IMR-90 (cell line): ENCODE measurements around the gene ITGB4. TPM values are rescaled to one million over a fixed set of nuclear protein-coding genes. Genes with fewer than 3 reads are reported as not detected.

ENCODE experiments used
- ATAC-seq: fragments of 200-7000 bp; cut with Tn5 transposase; 2 replicates; pipeline ENCODE4 v1.9.1; 2020; ENCODE audit warnings: low read depth, mild to moderate bottlenecking, moderate library complexity
- BruUV-seq: library from RNA; stranded (reverse); fragments of 400-500 nt; replicated peaks from 2 replicates; lab custom pipeline; 2021; lab: Mats Ljungman, UMichigan
- CTCF ChIA-PET: fragments of 300-600 bp; formaldehyde crosslinking; extraction: SDS; loops from one replicate; lab custom pipeline; 2021; ENCODE audit warnings: antibody characterized with exemption; lab: Yijun Ruan, JAX
- POLR2A ChIA-PET: fragments of 300-600 bp; sonication (Branson Sonifier 250); formaldehyde crosslinking; loops from one replicate; lab custom pipeline; 2022; ENCODE audit warnings: antibody characterized with exemption; ENCODE audit not compliant: unreplicated experiment; lab: Charles Lee
- DNase-seq: peaks from one replicate; pipeline ENCODE4 v3.0.0; 2013
- H2AFZ ChIP-seq: replicated peaks from 2 replicates; pipeline ENCODE3; 2013; ENCODE audit warnings: low read length, mild to moderate bottlenecking; ENCODE audit not compliant: poor library complexity
- H2AK5ac ChIP-seq: 2 replicates; pipeline ENCODE4 v1.6.1; 2013; ENCODE audit warnings: low read depth, low read length, inconsistent platforms
- H2AK9ac ChIP-seq: replicated peaks from 2 replicates; pipeline ENCODE3; 2013; ENCODE audit warnings: mild to moderate bottlenecking, low read depth, low read length, moderate library complexity; ENCODE audit not compliant: poor library complexity
- H2BK120ac ChIP-seq: 2 replicates; pipeline ENCODE4 v1.6.1; 2013; ENCODE audit warnings: low read depth, low read length, inconsistent platforms
- H2BK15ac ChIP-seq: 3 replicates; pipeline ENCODE4 v1.6.1; 2013; ENCODE audit warnings: low read depth, low read length, inconsistent platforms
- H2BK20ac ChIP-seq: 2 replicates; pipeline ENCODE4 v1.6.1; 2013; ENCODE audit warnings: low read depth, mild to moderate bottlenecking, inconsistent platforms, low read length, moderate library complexity
- H2BK5ac ChIP-seq: 2 replicates; pipeline ENCODE4 v1.6.1; 2013; ENCODE audit warnings: mild to moderate bottlenecking, low read depth, low read length, inconsistent platforms; ENCODE audit not compliant: poor library complexity, severe bottlenecking
- H3K14ac ChIP-seq: replicated peaks from 2 replicates; pipeline ENCODE4 v1.6.1; 2013; ENCODE audit warnings: low read depth, low read length, inconsistent platforms
- H3K18ac ChIP-seq: 2 replicates; pipeline ENCODE4 v1.6.1; 2013; ENCODE audit warnings: low read depth, low read length, control low read depth
- H3K23ac ChIP-seq: 2 replicates; pipeline ENCODE4 v1.6.1; 2013; ENCODE audit warnings: low read depth, low read length, inconsistent platforms
- H3K27ac ChIP-seq: 2 replicates; pipeline ENCODE4 v1.5.1; 2013; ENCODE audit warnings: mild to moderate bottlenecking, control low read depth, low read length; ENCODE audit not compliant: insufficient read depth
- H3K27me3 ChIP-seq: 2 replicates; pipeline ENCODE4 v1.6.1; 2013; ENCODE audit warnings: low read length; ENCODE audit not compliant: control insufficient read depth, insufficient read depth
- H3K36me3 ChIP-seq: 2 replicates; pipeline ENCODE4 v1.6.1; 2013; ENCODE audit warnings: low read length, mixed read lengths; ENCODE audit not compliant: control insufficient read depth, insufficient read depth
- H3K4ac ChIP-seq: 2 replicates; pipeline ENCODE4 v1.6.1; 2013; ENCODE audit warnings: low read depth, low read length, inconsistent platforms
- H3K4me1 ChIP-seq: 2 replicates; pipeline ENCODE4 v1.6.1; 2013; ENCODE audit warnings: low read length, mixed read lengths; ENCODE audit not compliant: control insufficient read depth, insufficient read depth
- H3K4me2 ChIP-seq: 2 replicates; pipeline ENCODE4 v1.6.1; 2013; ENCODE audit warnings: low read depth, mild to moderate bottlenecking, control low read depth, low read length, moderate library complexity
- H3K4me3 ChIP-seq: 2 replicates; pipeline ENCODE4 v1.5.1; 2013; ENCODE audit warnings: low read depth, mild to moderate bottlenecking, control low read depth, low read length, moderate library complexity; ENCODE audit not compliant: insufficient read depth
- H3K56ac ChIP-seq: 2 replicates; pipeline ENCODE4 v1.6.1; 2013; ENCODE audit warnings: low read length, inconsistent platforms; ENCODE audit not compliant: insufficient read depth; ENCODE audit errors: extremely low read depth
- H3K79me1 ChIP-seq, 2 experiments: 2 replicates each; pipeline ENCODE4 v1.6.1; 2013; ENCODE audit warnings: low read length in 2 of 2, inconsistent platforms in 1 of 2, low read depth in 1 of 2
- H3K9ac ChIP-seq: 2 replicates; pipeline ENCODE4 v1.6.1; 2013; ENCODE audit warnings: low read depth, low read length, control low read depth
- H3K9me1 ChIP-seq: 2 replicates; pipeline ENCODE4 v1.6.1; 2013; ENCODE audit warnings: low read length, inconsistent platforms; ENCODE audit not compliant: insufficient read depth
- H3K9me3 ChIP-seq: 2 replicates; pipeline ENCODE4 v1.6.1; 2013; ENCODE audit warnings: low read length; ENCODE audit not compliant: control insufficient read depth, insufficient read depth
- H4K20me1 ChIP-seq: 2 replicates; pipeline ENCODE4 v1.6.1; 2013; ENCODE audit warnings: low read length, inconsistent platforms; ENCODE audit not compliant: insufficient read depth
- H4K5ac ChIP-seq: 2 replicates; pipeline ENCODE4 v1.6.1; 2013; ENCODE audit warnings: mild to moderate bottlenecking, low read depth, low read length, control low read depth
- H4K8ac ChIP-seq, 2 experiments: 2 replicates each; pipeline ENCODE4 v1.6.1; 2013; ENCODE audit warnings: low read depth in 2 of 2, low read length in 2 of 2, control low read depth in 1 of 2, inconsistent platforms in 1 of 2
- H4K91ac ChIP-seq: 2 replicates; pipeline ENCODE4 v1.6.1; 2013; ENCODE audit warnings: low read depth, low read length, inconsistent platforms; ENCODE audit not compliant: insufficient read depth
- BHLHE40 ChIP-seq: fragments of 150-350 bp; IDR thresholded peaks from 2 replicates; pipeline ENCODE4 v1.6.1; 2016; ENCODE audit warnings: mild to moderate bottlenecking, low read depth, low read length
- CEBPB ChIP-seq: IDR thresholded peaks from 2 replicates; pipeline ENCODE4 v1.6.1; 2012; ENCODE audit warnings: low read depth, low read length, improper control_type of control experiment
- CHD1 ChIP-seq: IDR thresholded peaks from 2 replicates; pipeline ENCODE4 v1.6.1; 2012; ENCODE audit warnings: low read depth, low read length, improper control_type of control experiment
- FOS ChIP-seq: fragments of 150-350 bp; IDR thresholded peaks from 2 replicates; pipeline ENCODE4 v1.6.1; 2016; ENCODE audit warnings: low read depth, low read length
- MAFK ChIP-seq: IDR thresholded peaks from 2 replicates; pipeline ENCODE4 v1.6.1; 2012; ENCODE audit warnings: low read depth, low read length, improper control_type of control experiment
- MAZ ChIP-seq: IDR thresholded peaks from 2 replicates; pipeline ENCODE4 v1.6.1; 2012; ENCODE audit warnings: low read depth, mild to moderate bottlenecking, low read length, improper control_type of control experiment, moderate library complexity, borderline replicate concordance
- MXI1 ChIP-seq: IDR thresholded peaks from 2 replicates; pipeline ENCODE4 v1.6.1; 2012; ENCODE audit warnings: low read depth, mild to moderate bottlenecking, low read length, moderate library complexity, borderline replicate concordance
- NFE2L2 ChIP-seq: fragments of 150-350 bp; IDR thresholded peaks from 2 replicates; pipeline ENCODE4 v1.6.1; 2016; ENCODE audit warnings: low read depth, mild to moderate bottlenecking, low read length
- POLR2A ChIP-seq: IDR thresholded peaks from 2 replicates; pipeline ENCODE4 v1.6.1; 2012; ENCODE audit warnings: mild to moderate bottlenecking, low read depth, low read length
- RAD21 ChIP-seq: IDR thresholded peaks from 2 replicates; pipeline ENCODE4 v1.6.1; 2012; ENCODE audit warnings: low read length, improper control_type of control experiment
- RCOR1 ChIP-seq: IDR thresholded peaks from 2 replicates; pipeline ENCODE4 v1.6.1; 2012; ENCODE audit warnings: mild to moderate bottlenecking, low read length, improper control_type of control experiment; ENCODE audit not compliant: insufficient replicate concordance
- RFX5 ChIP-seq: IDR thresholded peaks from 2 replicates; pipeline ENCODE4 v1.8.0; 2012; ENCODE audit warnings: low read depth, mild to moderate bottlenecking, low read length, moderate library complexity
- SMC3 ChIP-seq: fragments of 150-350 bp; IDR thresholded peaks from 2 replicates; pipeline ENCODE4 v1.6.1; 2016; ENCODE audit warnings: low read depth, mild to moderate bottlenecking, antibody characterized with exemption, low read length, moderate library complexity
- WGBS, 2 experiments: methylation state at CpG; one replicate each; pipeline versions ENCODE4 v1.1.5 to v1.1.7; 2013; ENCODE audit warnings: missing lambda C conversion rate in 2 of 2; ENCODE audit not compliant: insufficient read length in 1 of 2; ENCODE audit errors: extremely low coverage in 2 of 2; 5-methylcytosine and 5-hydroxymethylcytosine counted together
- dilution Hi-C: fragments of 300-500 bp; cut with HindIII; formaldehyde crosslinking; loops from one replicate; pipeline ENCODE4 v1.14.3; 2018; ENCODE audit warnings: low sequenced_read_pairs; ENCODE audit not compliant: unreplicated experiment
- in situ Hi-C: fragments of 300-500 bp; cut with MboI; formaldehyde crosslinking; loops from 3 replicates; pipeline ENCODE4 v1.14.3; 2019; ENCODE audit warnings: low sequenced_read_pairs, inconsistent platforms, mixed read lengths
- intact Hi-C: fragments of 100-400 bp; cut with micrococcal nuclease; formaldehyde crosslinking; loops from 2 replicates; pipeline ENCODE4 v1.10.0; 2022
- polyA plus RNA-seq, 3 experiments: library from polyadenylated mRNA; depleted of rRNA; stranded (reverse); fragments of >200 nt; gene quantifications; 2 replicates each; pipeline ENCODE4 v1.2.3, GENCODE V29; 2012; ENCODE audit warnings: low replicate concordance in 1 of 3
- total RNA-seq: library from RNA; depleted of rRNA; stranded (reverse); fragments of >200 nt; gene quantifications from 2 replicates; pipeline ENCODE4 v1.2.3, GENCODE V29; 2012
- TF ChIP-seq, protein P1 (sequence below): fragments of 150-350 bp; IDR thresholded peaks from 2 replicates; pipeline ENCODE4 v1.6.1; 2017; ENCODE audit warnings: mild to moderate bottlenecking, antibody characterized with exemption, low read length, low read depth
- TF ChIP-seq, protein P2 (sequence below): fragments of 150-350 bp; IDR thresholded peaks from 2 replicates; pipeline ENCODE4 v1.6.1; 2016; ENCODE audit warnings: low read depth, mild to moderate bottlenecking, low read length, moderate library complexity, borderline replicate concordance
- TF ChIP-seq, protein P3 (sequence below): conservative IDR thresholded peaks from 2 replicates; pipeline ENCODE4 v1.5.1; 2012; ENCODE audit warnings: mild to moderate bottlenecking, low read depth, low read length, improper control_type of control experiment

ITGB4 gene
- total and polyA plus RNA-seq, 2 of the 4 experiments (the other 2 are of a cell fraction) = under 0.01 to 0.27 TPM

DNA sequence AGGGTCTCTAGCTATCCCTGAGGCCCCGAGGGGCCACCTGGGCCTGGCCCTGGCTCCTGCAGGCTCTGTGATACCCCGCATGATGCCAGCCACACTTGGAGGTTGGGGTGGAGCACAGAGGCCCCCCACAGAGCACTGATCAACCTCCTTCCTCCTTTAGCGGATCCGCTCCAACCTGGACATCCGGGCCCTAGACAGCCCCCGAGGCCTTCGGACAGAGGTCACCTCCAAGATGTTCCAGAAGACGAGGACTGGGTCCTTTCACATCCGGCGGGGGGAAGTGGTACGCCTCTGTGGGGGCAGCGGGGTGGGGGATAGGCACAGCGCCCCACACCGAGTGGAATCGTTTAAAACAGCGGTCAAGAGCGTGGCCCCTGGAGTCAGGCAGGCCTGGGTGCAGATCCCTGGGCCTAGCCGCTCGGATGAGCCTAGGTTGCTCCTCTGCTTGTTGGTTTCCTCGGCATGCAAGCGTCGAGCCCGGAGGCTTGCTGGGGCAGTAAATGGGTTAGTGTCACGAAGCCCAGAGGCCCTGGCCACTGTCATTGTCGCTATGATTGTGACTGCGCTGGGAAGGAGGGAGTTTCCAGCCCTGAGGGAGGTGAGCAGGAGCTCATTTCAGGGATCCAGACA, 9.9 kb downstream of the ITGB4 start:
- in situ Hi-C loops = no loop called here
- Histone ChIP-seq H2BK15ac (no peak overlapping the region), H4K8ac (no peak overlapping the region), H3K36me3 (no peaks in the 10 kb centered on the region), H2AK5ac (no peak overlapping the region), H4K20me1 (no peaks in the 10 kb centered on the region), H3K4me1 (no peaks in the 10 kb centered on the region), H2BK120ac (no peak overlapping the region), H3K9me3 (no peaks in the 10 kb centered on the region), H2BK5ac (no peak overlapping the region), H3K27me3 (peaks cover 18% of the 10 kb centered on the region), H3K4me2 (no peak overlapping the region), H2AK9ac (no peak overlapping the region), H3K9ac (no peak overlapping the region), H3K27ac (no peak overlapping the region), H3K23ac (no peak overlapping the region), H4K91ac (no peak overlapping the region), H3K4me3 (no peak overlapping the region), H3K56ac (no peak overlapping the region), H2BK20ac (no peak overlapping the region), H4K5ac (no peak overlapping the region), H3K4ac (no peak overlapping the region), H3K14ac (no peak overlapping the region), H3K9me1 (no peaks in the 10 kb centered on the region), H3K18ac (no peak overlapping the region), H2AFZ (no peak overlapping the region), H3K79me1 (no peaks in the 10 kb centered on the region)
- dilution Hi-C loops = no loop called here
- WGBS, 2 experiments = 79% methylated on average over 14 of the region's 26 CpGs; no CpG with 5 or more reads in 1 of the 2 experiments
- ATAC-seq (no peak), DNase-seq (no peak)
- ChIA-PET POLR2A (no interaction called here), CTCF (interaction anchor here (0.7 to 0.9 kb wide), 2 partner anchors 97 to 98 kb away, joined by 3 read pairs; partner anchors contain the start of gene SMIM5)
- intact Hi-C loops = no loop called here
- no peak for TF ChIP-seq RAD21
- TF ChIP-seq SMC3 = no peak
- TF ChIP-seq, protein P1, sequence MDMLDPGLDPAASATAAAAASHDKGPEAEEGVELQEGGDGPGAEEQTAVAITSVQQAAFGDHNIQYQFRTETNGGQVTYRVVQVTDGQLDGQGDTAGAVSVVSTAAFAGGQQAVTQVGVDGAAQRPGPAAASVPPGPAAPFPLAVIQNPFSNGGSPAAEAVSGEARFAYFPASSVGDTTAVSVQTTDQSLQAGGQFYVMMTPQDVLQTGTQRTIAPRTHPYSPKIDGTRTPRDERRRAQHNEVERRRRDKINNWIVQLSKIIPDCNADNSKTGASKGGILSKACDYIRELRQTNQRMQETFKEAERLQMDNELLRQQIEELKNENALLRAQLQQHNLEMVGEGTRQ = no peak
- no peak for TF ChIP-seq RFX5
- no peak for TF ChIP-seq CEBPB
- TF ChIP-seq BHLHE40 = no peak
- no peak for TF ChIP-seq POLR2A
- no peak for TF ChIP-seq CHD1
- TF ChIP-seq MAFK = no peak
- TF ChIP-seq, protein P2, sequence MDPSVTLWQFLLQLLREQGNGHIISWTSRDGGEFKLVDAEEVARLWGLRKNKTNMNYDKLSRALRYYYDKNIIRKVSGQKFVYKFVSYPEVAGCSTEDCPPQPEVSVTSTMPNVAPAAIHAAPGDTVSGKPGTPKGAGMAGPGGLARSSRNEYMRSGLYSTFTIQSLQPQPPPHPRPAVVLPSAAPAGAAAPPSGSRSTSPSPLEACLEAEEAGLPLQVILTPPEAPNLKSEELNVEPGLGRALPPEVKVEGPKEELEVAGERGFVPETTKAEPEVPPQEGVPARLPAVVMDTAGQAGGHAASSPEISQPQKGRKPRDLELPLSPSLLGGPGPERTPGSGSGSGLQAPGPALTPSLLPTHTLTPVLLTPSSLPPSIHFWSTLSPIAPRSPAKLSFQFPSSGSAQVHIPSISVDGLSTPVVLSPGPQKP = no peak
- no peak for TF ChIP-seq FOS
- TF ChIP-seq NFE2L2 = no peak
- no peak for TF ChIP-seq MXI1
- TF ChIP-seq RCOR1 = no peak
- TF ChIP-seq, protein P3, sequence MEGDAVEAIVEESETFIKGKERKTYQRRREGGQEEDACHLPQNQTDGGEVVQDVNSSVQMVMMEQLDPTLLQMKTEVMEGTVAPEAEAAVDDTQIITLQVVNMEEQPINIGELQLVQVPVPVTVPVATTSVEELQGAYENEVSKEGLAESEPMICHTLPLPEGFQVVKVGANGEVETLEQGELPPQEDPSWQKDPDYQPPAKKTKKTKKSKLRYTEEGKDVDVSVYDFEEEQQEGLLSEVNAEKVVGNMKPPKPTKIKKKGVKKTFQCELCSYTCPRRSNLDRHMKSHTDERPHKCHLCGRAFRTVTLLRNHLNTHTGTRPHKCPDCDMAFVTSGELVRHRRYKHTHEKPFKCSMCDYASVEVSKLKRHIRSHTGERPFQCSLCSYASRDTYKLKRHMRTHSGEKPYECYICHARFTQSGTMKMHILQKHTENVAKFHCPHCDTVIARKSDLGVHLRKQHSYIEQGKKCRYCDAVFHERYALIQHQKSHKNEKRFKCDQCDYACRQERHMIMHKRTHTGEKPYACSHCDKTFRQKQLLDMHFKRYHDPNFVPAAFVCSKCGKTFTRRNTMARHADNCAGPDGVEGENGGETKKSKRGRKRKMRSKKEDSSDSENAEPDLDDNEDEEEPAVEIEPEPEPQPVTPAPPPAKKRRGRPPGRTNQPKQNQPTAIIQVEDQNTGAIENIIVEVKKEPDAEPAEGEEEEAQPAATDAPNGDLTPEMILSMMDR = no peak
- TF ChIP-seq MAZ = no peak
- no TSS peak for BruUV-seq
